Measurements from ENCODE around the gene NEB.
"Not testable (repeated sequence)": the region's sequence is repeated elsewhere in the genome, so short reads cannot be mapped to it uniquely, and the experiment has no call there.

NEB gene

GRCh38 chr2:151644580-151644979, 89.7 kb downstream of the NEB start:
- H3K4me1 ChIP-seq (ENCODE audit: control insufficient read depth, insufficient read depth, low read length), result no peaks in the 10 kb centered on the region
- no peaks in the 10 kb centered on the region for H3K36me3 ChIP-seq (ENCODE audit: control insufficient read depth, insufficient read depth, low read length)
- no peaks in the 10 kb centered on the region for H3K9me3 ChIP-seq (ENCODE audit: control insufficient read depth, insufficient read depth, low read length)
- H3K4me3 ChIP-seq (ENCODE audit: low read depth, low read length), result no peak overlapping the region
- no peak overlapping the region for H3K9ac ChIP-seq (ENCODE audit: low read depth, low read length)
- H3K27me3 ChIP-seq (ENCODE audit: control insufficient read depth, insufficient read depth, low read length), result no peaks in the 10 kb centered on the region

- H3K4me1 ChIP-seq (ENCODE audit: control insufficient read depth, insufficient read depth, low read length); H3K36me3 ChIP-seq (ENCODE audit: control insufficient read depth, insufficient read depth, low read length); H3K27me3 ChIP-seq (ENCODE audit: control insufficient read depth, insufficient read depth, low read length); H3K9me3 ChIP-seq (ENCODE audit: control insufficient read depth, insufficient read depth, low read length); H3K4me3 ChIP-seq (ENCODE audit: low read depth, low read length); H3K9ac ChIP-seq (ENCODE audit: low read depth, low read length): not testable (repeated sequence)
Measured at GRCh38 chr2:151641895-151642294, 92.4 kb downstream of the NEB start.

GRCh38 chr2:151640087-151640486, 94.2 kb downstream of the NEB start:
- no peak overlapping the region for H3K4me3 ChIP-seq (ENCODE audit: low read depth, low read length)
- H3K36me3 ChIP-seq (ENCODE audit: control insufficient read depth, insufficient read depth, low read length), result no peaks in the 10 kb centered on the region
- no peak overlapping the region for H3K9ac ChIP-seq (ENCODE audit: low read depth, low read length)
- H3K9me3 ChIP-seq (ENCODE audit: control insufficient read depth, insufficient read depth, low read length), result no peaks in the 10 kb centered on the region
- no peaks in the 10 kb centered on the region for H3K27me3 ChIP-seq (ENCODE audit: control insufficient read depth, insufficient read depth, low read length)
- no peaks in the 10 kb centered on the region for H3K4me1 ChIP-seq (ENCODE audit: control insufficient read depth, insufficient read depth, low read length)

GRCh38 chr2:151638990-151639389, 95.3 kb downstream of the NEB start:
- Histone ChIP-seq H3K36me3 (ENCODE audit: control insufficient read depth, insufficient read depth, low read length) (no peaks in the 10 kb centered on the region), H3K4me1 (ENCODE audit: control insufficient read depth, insufficient read depth, low read length) (no peaks in the 10 kb centered on the region), H3K4me3 (ENCODE audit: low read depth, low read length) (no peak overlapping the region), H3K9me3 (ENCODE audit: control insufficient read depth, insufficient read depth, low read length) (no peaks in the 10 kb centered on the region), H3K9ac (ENCODE audit: low read depth, low read length) (no peak overlapping the region), H3K27me3 (ENCODE audit: control insufficient read depth, insufficient read depth, low read length) (no peaks in the 10 kb centered on the region)

GRCh38 chr2:151638191-151638933, 95.9 kb downstream of the NEB start:
- Histone ChIP-seq H3K9ac (ENCODE audit: low read depth, low read length) (no peak overlapping the region), H3K27me3 (ENCODE audit: control insufficient read depth, insufficient read depth, low read length) (no peaks in the 10 kb centered on the region), H3K36me3 (ENCODE audit: control insufficient read depth, insufficient read depth, low read length) (no peaks in the 10 kb centered on the region), H3K4me3 (ENCODE audit: low read depth, low read length) (no peak overlapping the region), H3K9me3 (ENCODE audit: control insufficient read depth, insufficient read depth, low read length) (no peaks in the 10 kb centered on the region), H3K4me1 (ENCODE audit: control insufficient read depth, insufficient read depth, low read length) (no peaks in the 10 kb centered on the region)

- H3K36me3 ChIP-seq (ENCODE audit: control insufficient read depth, insufficient read depth, low read length), result no peaks in the 10 kb centered on the region
- no peaks in the 10 kb centered on the region for H3K27me3 ChIP-seq (ENCODE audit: control insufficient read depth, insufficient read depth, low read length)
- H3K9me3 ChIP-seq (ENCODE audit: control insufficient read depth, insufficient read depth, low read length), result no peaks in the 10 kb centered on the region
- no peak overlapping the region for H3K4me3 ChIP-seq (ENCODE audit: low read depth, low read length)
- H3K9ac ChIP-seq (ENCODE audit: low read depth, low read length), result no peak overlapping the region
- H3K4me1 ChIP-seq (ENCODE audit: control insufficient read depth, insufficient read depth, low read length), result no peaks in the 10 kb centered on the region
Measured at GRCh38 chr2:151637271-151637781, 97.0 kb downstream of the NEB start.

- H3K4me1 ChIP-seq (ENCODE audit: control insufficient read depth, insufficient read depth, low read length), result no peaks in the 10 kb centered on the region
- H3K9ac ChIP-seq (ENCODE audit: low read depth, low read length), result no peak overlapping the region
- no peak overlapping the region for H3K4me3 ChIP-seq (ENCODE audit: low read depth, low read length)
- no peaks in the 10 kb centered on the region for H3K36me3 ChIP-seq (ENCODE audit: control insufficient read depth, insufficient read depth, low read length)
- no peaks in the 10 kb centered on the region for H3K9me3 ChIP-seq (ENCODE audit: control insufficient read depth, insufficient read depth, low read length)
- no peaks in the 10 kb centered on the region for H3K27me3 ChIP-seq (ENCODE audit: control insufficient read depth, insufficient read depth, low read length)
Measured at GRCh38 chr2:151634736-151635467, 99.4 kb downstream of the NEB start.

- Histone ChIP-seq H3K4me3 (ENCODE audit: low read depth, low read length) (no peak overlapping the region), H3K9me3 (ENCODE audit: control insufficient read depth, insufficient read depth, low read length) (no peaks in the 10 kb centered on the region), H3K36me3 (ENCODE audit: control insufficient read depth, insufficient read depth, low read length) (no peaks in the 10 kb centered on the region), H3K27me3 (ENCODE audit: control insufficient read depth, insufficient read depth, low read length) (no peaks in the 10 kb centered on the region), H3K9ac (ENCODE audit: low read depth, low read length) (no peak overlapping the region), H3K4me1 (ENCODE audit: control insufficient read depth, insufficient read depth, low read length) (no peaks in the 10 kb centered on the region)
Measured at GRCh38 chr2:151632993-151633565, 101.2 kb downstream of the NEB start.

- H3K9ac ChIP-seq (ENCODE audit: low read depth, low read length), result no peak overlapping the region
- no peaks in the 10 kb centered on the region for H3K27me3 ChIP-seq (ENCODE audit: control insufficient read depth, insufficient read depth, low read length)
- H3K4me3 ChIP-seq (ENCODE audit: low read depth, low read length), result no peak overlapping the region
- H3K36me3 ChIP-seq (ENCODE audit: control insufficient read depth, insufficient read depth, low read length), result no peaks in the 10 kb centered on the region
- no peaks in the 10 kb centered on the region for H3K9me3 ChIP-seq (ENCODE audit: control insufficient read depth, insufficient read depth, low read length)
- H3K4me1 ChIP-seq (ENCODE audit: control insufficient read depth, insufficient read depth, low read length), result no peaks in the 10 kb centered on the region
Measured at GRCh38 chr2:151630372-151630771, 103.9 kb downstream of the NEB start.

- Histone ChIP-seq H3K27me3 (ENCODE audit: control insufficient read depth, insufficient read depth, low read length) (no peaks in the 10 kb centered on the region), H3K9ac (ENCODE audit: low read depth, low read length) (no peak overlapping the region), H3K4me3 (ENCODE audit: low read depth, low read length) (no peak overlapping the region), H3K9me3 (ENCODE audit: control insufficient read depth, insufficient read depth, low read length) (no peaks in the 10 kb centered on the region), H3K4me1 (ENCODE audit: control insufficient read depth, insufficient read depth, low read length) (no peaks in the 10 kb centered on the region), H3K36me3 (ENCODE audit: control insufficient read depth, insufficient read depth, low read length) (no peaks in the 10 kb centered on the region)
Measured at GRCh38 chr2:151627353-151627752, 106.9 kb downstream of the NEB start.

GRCh38 chr2:151624271-151624670, 110.0 kb downstream of the NEB start:
- Histone ChIP-seq H3K4me1 (ENCODE audit: control insufficient read depth, insufficient read depth, low read length) (no peaks in the 10 kb centered on the region), H3K36me3 (ENCODE audit: control insufficient read depth, insufficient read depth, low read length) (no peaks in the 10 kb centered on the region), H3K9me3 (ENCODE audit: control insufficient read depth, insufficient read depth, low read length) (no peaks in the 10 kb centered on the region), H3K4me3 (ENCODE audit: low read depth, low read length) (no peak overlapping the region), H3K9ac (ENCODE audit: low read depth, low read length) (no peak overlapping the region), H3K27me3 (ENCODE audit: control insufficient read depth, insufficient read depth, low read length) (no peaks in the 10 kb centered on the region)

- Histone ChIP-seq H3K27me3 (ENCODE audit: control insufficient read depth, insufficient read depth, low read length) (no peaks in the 10 kb centered on the region), H3K4me1 (ENCODE audit: control insufficient read depth, insufficient read depth, low read length) (no peaks in the 10 kb centered on the region), H3K9me3 (ENCODE audit: control insufficient read depth, insufficient read depth, low read length) (no peaks in the 10 kb centered on the region), H3K4me3 (ENCODE audit: low read depth, low read length) (no peak overlapping the region), H3K9ac (ENCODE audit: low read depth, low read length) (no peak overlapping the region), H3K36me3 (ENCODE audit: control insufficient read depth, insufficient read depth, low read length) (no peaks in the 10 kb centered on the region)
Measured at GRCh38 chr2:151623631-151624030, 110.6 kb downstream of the NEB start.
